Hippocampal formation (tissue), 2 donors: ENCODE measurements around the gene PDXK.

ENCODE experiments used
- DNase-seq, 2 donors: peaks; one replicate each; lab custom pipeline; 2025; lab: John Stamatoyannopoulos, UW

Gene PDXK

GRCh38 chr21:43781846-43782245 is 62.9 kb downstream of the PDXK start:
- DNase-seq = no peak

- no peak for DNase-seq
Measured at GRCh38 chr21:43782431-43783097, 63.6 kb downstream of the PDXK start.

GRCh38 chr21:43783098-43783700 is 64.3 kb downstream of the PDXK start:
- no peak for DNase-seq

GRCh38 chr21:43785134-43785533 is 66.2 kb downstream of the PDXK start:
- DNase-seq = no peak

- no peak for DNase-seq
Measured at GRCh38 chr21:43786300-43786806, 67.4 kb downstream of the PDXK start.

GRCh38 chr21:43786807-43787440 is 68.0 kb downstream of the PDXK start:
- DNase-seq = no peak

- peak; percentile 82 to 87 for DNase-seq
Measured at GRCh38 chr21:43789276-43790009, 70.5 kb downstream of the PDXK start, which contains the start of gene RRP1. TSS of gene RRP1 (plus strand) at chr21:43789577. CDS start at chr21:43789630, 53 bp downstream.

- no peak for DNase-seq
Measured at GRCh38 chr21:43790010-43790524, 71.1 kb downstream of the PDXK start.

GRCh38 chr21:43792406-43792805 is 73.5 kb downstream of the PDXK start:
- no peak for DNase-seq

GRCh38 chr21:43793243-43793642 is 74.3 kb downstream of the PDXK start:
- no peak for DNase-seq

GRCh38 chr21:43794311-43794710 is 75.4 kb downstream of the PDXK start:
- no peak for DNase-seq

- DNase-seq = no peak
Measured at GRCh38 chr21:43794857-43795256, 75.9 kb downstream of the PDXK start.

GRCh38 chr21:43797415-43797814 is 78.5 kb downstream of the PDXK start:
- no peak for DNase-seq

- DNase-seq = no peak
Measured at GRCh38 chr21:43797925-43798715, 79.2 kb downstream of the PDXK start.

- DNase-seq = no peak
Measured at GRCh38 chr21:43799301-43799840, 80.4 kb downstream of the PDXK start.

- no peak for DNase-seq
Measured at GRCh38 chr21:43800124-43800523, 81.2 kb downstream of the PDXK start.

GRCh38 chr21:43800566-43800965 is 81.6 kb downstream of the PDXK start:
- DNase-seq = no peak

GRCh38 chr21:43801006-43801783 is 82.3 kb downstream of the PDXK start:
- no peak for DNase-seq

GRCh38 chr21:43802713-43803313 is 83.9 kb downstream of the PDXK start:
- DNase-seq = no peak
